PC-9 (cell line): ENCODE measurements around the gene ATCAY.
"Not testable (repeated sequence)": the region's sequence is repeated elsewhere in the genome, so short reads cannot be mapped to it uniquely, and the experiment has no call there.

Source experiments
- CTCF ChIP-seq: fragments of 200-600 bp; sonication (generic); conservative IDR thresholded peaks from 2 replicates; pipeline ENCODE4 v1.6.1; 2017; ENCODE audit warnings: mixed run types, antibody characterized with exemption, mild to moderate bottlenecking, moderate library complexity
- EZH2 ChIP-seq: fragments of 200-600 bp; sonication (generic); IDR thresholded peaks from 2 replicates; pipeline ENCODE4 v1.8.0; 2017; ENCODE audit warnings: antibody characterized with exemption, low read depth

DNA sequence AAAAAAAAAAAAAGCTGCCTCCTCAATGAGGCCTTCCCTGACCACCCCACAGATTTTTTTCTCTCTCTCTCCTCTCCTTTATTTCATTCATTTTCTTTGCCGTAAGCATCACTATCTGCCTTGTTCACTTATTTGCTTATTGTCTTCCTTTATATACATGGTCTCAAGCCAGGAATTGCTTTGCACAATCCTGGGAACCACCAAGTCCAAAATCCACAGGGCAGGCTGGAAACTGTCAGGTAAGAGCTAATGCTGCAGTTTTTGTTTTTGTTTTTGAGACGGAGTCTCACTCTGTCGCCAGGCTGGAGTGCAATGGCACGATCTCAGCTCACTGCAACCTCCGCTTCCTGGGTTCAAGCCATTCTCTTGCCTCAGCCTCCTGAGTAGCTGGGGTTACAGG, 14.5 kb downstream of the ATCAY start:
- TF ChIP-seq EZH2, CTCF: not testable (repeated sequence)
